Liver (tissue), 9 donors: Measurements from ENCODE around the gene ABHD2. TPM values are rescaled to one million over a fixed set of nuclear protein-coding genes. Genes with fewer than 3 reads are reported as not detected.

Experiments
- DNase-seq: peaks from one replicate; pipeline ENCODE4 v3.0.0-alpha.2; 2017; ENCODE audit warnings: low spot score
- H3K27ac ChIP-seq, 2 donors: one replicate each; pipeline ENCODE4 v1.7.0; 2013; ENCODE audit warnings: inconsistent platforms in 2 of 2, low read length in 2 of 2, control low read depth in 1 of 2, low read depth in 1 of 2, mild to moderate bottlenecking in 1 of 2
- H3K27me3 ChIP-seq, 4 donors: one replicate each; pipeline versions ENCODE4 v1.6.1 to v1.7.0; 2013; ENCODE audit warnings: low read length in 3 of 4, inconsistent platforms in 1 of 4, mild to moderate bottlenecking in 1 of 4, moderate library complexity in 1 of 4; ENCODE audit not compliant: control insufficient read depth in 4 of 4, insufficient read depth in 4 of 4
- H3K36me3 ChIP-seq, 4 donors: one replicate each; pipeline versions ENCODE4 v1.6.1 to v1.7.0; 2013; ENCODE audit warnings: low read length in 3 of 4, mild to moderate bottlenecking in 3 of 4, low read depth in 1 of 4, moderate library complexity in 1 of 4; ENCODE audit not compliant: control insufficient read depth in 4 of 4, insufficient read depth in 3 of 4
- H3K4me1 ChIP-seq, 4 donors: one replicate each; pipeline versions ENCODE4 v1.6.1 to v1.7.0; 2013; ENCODE audit warnings: low read length in 3 of 4, mild to moderate bottlenecking in 3 of 4, moderate library complexity in 1 of 4; ENCODE audit not compliant: control insufficient read depth in 4 of 4, insufficient read depth in 4 of 4
- H3K4me3 ChIP-seq, 3 donors: one replicate each; pipeline versions ENCODE4 v1.6.1 to v1.7.0; 2013; ENCODE audit warnings: low read length in 3 of 3, control low read depth in 1 of 3, low read depth in 1 of 3, mild to moderate bottlenecking in 1 of 3
- H3K9ac ChIP-seq, 2 donors: one replicate each; pipeline ENCODE4 v1.7.0; 2013; ENCODE audit warnings: low read length in 2 of 2, mild to moderate bottlenecking in 2 of 2, moderate library complexity in 2 of 2, control low read depth in 1 of 2, low read depth in 1 of 2
- H3K9me3 ChIP-seq, 4 donors: one replicate each; pipeline versions ENCODE4 v1.6.1 to v1.7.0; 2013; ENCODE audit warnings: low read length in 3 of 4; ENCODE audit not compliant: control insufficient read depth in 4 of 4
- ATF3 ChIP-seq: IDR thresholded peaks from 2 replicates; pipeline ENCODE4 v1.6.1; 2016; ENCODE audit warnings: antibody characterized with exemption
- EGR1 ChIP-seq, 2 donors: IDR thresholded peaks; 2 replicates each; pipeline ENCODE4 v1.6.1; 2016 to 2018; ENCODE audit warnings: antibody characterized with exemption in 2 of 2, low read depth in 2 of 2
- FOXA2 ChIP-seq: IDR thresholded peaks from 2 replicates; pipeline ENCODE4 v1.6.1; 2016; ENCODE audit warnings: antibody characterized with exemption
- GABPA ChIP-seq, 2 donors: IDR thresholded peaks in 1 of 2; conservative IDR thresholded peaks in 1 of 2; 2 replicates each; pipeline ENCODE4 v1.6.1; 2016; ENCODE audit warnings: antibody characterized with exemption in 2 of 2, mild to moderate bottlenecking in 1 of 2, moderate library complexity in 1 of 2
- HNF4G ChIP-seq: IDR thresholded peaks from 2 replicates; pipeline ENCODE4 v1.6.1; 2016; ENCODE audit warnings: antibody characterized with exemption
- JUND ChIP-seq, 2 donors: IDR thresholded peaks; 2 replicates each; pipeline ENCODE4 v1.6.1; 2016; ENCODE audit warnings: antibody characterized with exemption in 2 of 2
- NR2F2 ChIP-seq: IDR thresholded peaks from 2 replicates; pipeline ENCODE4 v1.6.1; 2016; ENCODE audit warnings: antibody characterized with exemption
- RAD21 ChIP-seq, 2 donors: IDR thresholded peaks; 2 replicates each; pipeline ENCODE4 v1.6.1; 2016; ENCODE audit warnings: antibody characterized with exemption in 2 of 2, mild to moderate bottlenecking in 2 of 2
- REST ChIP-seq: IDR thresholded peaks from 2 replicates; pipeline ENCODE4 v1.6.1; 2016; ENCODE audit warnings: antibody characterized with exemption, mild to moderate bottlenecking
- RXRA ChIP-seq, 2 donors: IDR thresholded peaks; 2 replicates each; pipeline ENCODE4 v1.6.1; 2017 to 2018; ENCODE audit warnings: antibody characterized with exemption in 2 of 2, mild to moderate bottlenecking in 1 of 2
- SP1 ChIP-seq: IDR thresholded peaks from 2 replicates; pipeline ENCODE4 v1.6.1; 2018; ENCODE audit warnings: antibody characterized with exemption, mild to moderate bottlenecking
- TAF1 ChIP-seq: conservative IDR thresholded peaks from 2 replicates; pipeline ENCODE4 v1.6.1; 2016; ENCODE audit warnings: antibody characterized with exemption, mild to moderate bottlenecking
- YY1 ChIP-seq: IDR thresholded peaks from 2 replicates; pipeline ENCODE4 v1.6.1; 2016; ENCODE audit warnings: antibody characterized with exemption, mild to moderate bottlenecking
- WGBS: extraction: QIAGEN DNeasy Blood & Tissue Kit; methylation state at CpG from one replicate; pipeline ENCODE4 v1.1.7; 2013; 5-methylcytosine and 5-hydroxymethylcytosine counted together
- polyA plus RNA-seq, 2 donors: library from polyadenylated mRNA; stranded (reverse) in 1 of 2; unstranded in 1 of 2; fragments of 200-250 nt in 1 of 2; fragments of >200 nt in 1 of 2; fragmentation: Nextera tagmentation in 1 of 2; extraction: Ambion mirVana in 1 of 2; gene quantifications; one replicate each; pipeline versions ENCODE4 v1.2.1 to v1.2.3, GENCODE V29; 2013 to 2015
- total RNA-seq, 2 donors: library from RNA; depleted of rRNA; stranded (reverse); fragments of >200 nt; gene quantifications; one replicate each; pipeline ENCODE4 v1.2.3, GENCODE V29; 2014
- donor health status: healthy.
- donor health status: healthy.
- donor health status: healthy.
- donor health status: healthy.
- donor health status: healthy.

ABHD2 gene
- total and polyA plus RNA-seq, 4 donors, result 34.6 to 663 (median 65.1) TPM

GRCh38 chr15:89058876-89059405 lies 29.3 kb upstream of the ABHD2 start (continued):
- TF ChIP-seq REST, result no peak
- no peak for TF ChIP-seq YY1
- no peak for TF ChIP-seq NR2F2
- TF ChIP-seq JUND (IDR thresholded peaks at IDR 0.05), result no peak
- TF ChIP-seq HNF4G, result no peak
- TF ChIP-seq RAD21 (IDR thresholded peaks at IDR 0.05), result no peak

- no peak overlapping the region for H3K4me3 ChIP-seq
- DNase-seq, result no peak
- no peaks in the 10 kb centered on the region for H3K27me3 ChIP-seq
- 95% methylated on average over 1 of the region's 1 CpG for WGBS
- no peak for TF ChIP-seq RXRA (IDR thresholded peaks at IDR 0.05)
- TF ChIP-seq FOXA2, result no peak
- no peak for TF ChIP-seq RAD21 (IDR thresholded peaks at IDR 0.05)
- TF ChIP-seq HNF4G, result no peak
- TF ChIP-seq ATF3, result no peak
- TF ChIP-seq REST, result no peak
- no peak for TF ChIP-seq SP1
- TF ChIP-seq GABPA (IDR thresholded peaks at IDR 0.05 in 1 of 2, conservative IDR thresholded peaks at IDR 0.05 in 1 of 2), result no peak
- TF ChIP-seq YY1, result no peak
- no peak for TF ChIP-seq TAF1
- no peak for TF ChIP-seq EGR1 (IDR thresholded peaks at IDR 0.05; ENCODE audit: low read depth in 2 of 2)
- H3K36me3 ChIP-seq, result no peaks in the 10 kb centered on the region
- no peak overlapping the region for H3K9ac ChIP-seq
- no peaks in the 10 kb centered on the region for H3K9me3 ChIP-seq
- no peak overlapping the region for H3K27ac ChIP-seq
- H3K4me1 ChIP-seq, result no peaks in the 10 kb centered on the region
Observed at GRCh38 chr15:89066280-89066679, 22.0 kb upstream of the ABHD2 start.

- H3K36me3 ChIP-seq, result no peaks in the 10 kb centered on the region
- H3K27me3 ChIP-seq, result no peaks in the 10 kb centered on the region
- no peak overlapping the region for H3K9ac ChIP-seq
- no peak for TF ChIP-seq REST
- TF ChIP-seq SP1, result no peak
- H3K4me1 ChIP-seq, result no peaks in the 10 kb centered on the region
- H3K9me3 ChIP-seq, result no peaks in the 10 kb centered on the region
- no peak overlapping the region for H3K27ac ChIP-seq
- no peak overlapping the region for H3K4me3 ChIP-seq
- 70% methylated on average over 1 of the region's 1 CpG for WGBS
- no peak for DNase-seq
Observed at GRCh38 chr15:89067751-89068150, 20.5 kb upstream of the ABHD2 start.
